ENCODE data around the gene SHD.

The SHD gene

GRCh38 chr19:4327252-4327876, 48.3 kb downstream of the SHD start:
- peak; percentile 78 to 81 for DNase-seq

DNA sequence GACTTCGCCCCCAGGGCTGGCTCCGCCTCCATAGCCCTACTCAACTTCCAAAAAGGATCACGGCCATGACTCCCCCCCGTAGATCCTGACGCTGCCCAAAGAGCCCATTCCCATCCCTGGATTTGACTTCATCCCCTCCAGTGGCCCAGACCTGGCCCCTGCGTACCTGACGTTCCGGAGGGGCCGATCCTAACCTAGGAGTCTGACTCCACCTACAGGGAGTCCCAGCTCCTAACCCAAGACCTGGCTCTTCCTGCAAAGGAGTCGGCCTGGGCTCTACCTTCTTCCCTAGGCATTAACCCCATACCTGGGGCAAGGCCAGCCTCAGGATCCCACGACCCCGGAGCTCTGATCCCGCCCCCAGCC, 48.8 kb downstream of the SHD start:
- no peak for DNase-seq

DNA sequence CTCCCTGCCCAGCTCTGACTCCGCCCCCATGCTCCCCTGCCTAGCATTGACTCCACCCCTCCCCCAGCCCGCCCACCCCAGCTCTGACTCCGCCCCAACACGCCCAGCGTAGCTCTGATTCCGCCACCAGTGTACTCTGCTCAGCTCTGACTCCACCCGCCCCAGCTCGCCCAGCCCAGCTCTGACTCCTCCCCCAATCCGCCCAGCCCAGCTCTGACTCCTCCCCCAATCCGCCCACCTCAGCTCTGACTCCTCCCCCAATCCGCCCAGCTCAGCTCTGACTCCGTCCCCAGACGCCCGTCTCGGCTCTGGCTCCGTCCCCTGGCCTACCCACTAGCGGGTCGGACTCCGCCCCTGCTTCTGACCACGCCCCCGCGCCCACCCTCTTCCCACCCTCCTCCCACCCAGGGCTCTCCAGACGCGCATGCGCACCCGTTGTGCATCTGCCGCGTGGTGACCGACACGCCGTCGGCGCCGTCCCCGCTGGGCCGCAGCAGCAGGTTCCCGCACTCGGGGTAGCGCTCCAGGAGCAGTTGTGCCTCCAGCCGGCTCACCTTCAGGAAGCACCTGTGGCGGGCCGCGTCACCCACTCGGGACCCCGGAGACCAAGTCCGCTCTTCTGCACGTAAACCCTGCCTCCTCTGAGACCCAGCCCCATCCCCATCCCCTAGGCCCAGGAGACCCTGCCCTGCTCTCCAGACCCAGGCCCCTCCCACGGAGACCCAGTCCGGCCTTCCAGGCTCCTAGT, 49.4 kb downstream of the SHD start:
- DNase-seq = peak; percentile 96 to 97

DNA sequence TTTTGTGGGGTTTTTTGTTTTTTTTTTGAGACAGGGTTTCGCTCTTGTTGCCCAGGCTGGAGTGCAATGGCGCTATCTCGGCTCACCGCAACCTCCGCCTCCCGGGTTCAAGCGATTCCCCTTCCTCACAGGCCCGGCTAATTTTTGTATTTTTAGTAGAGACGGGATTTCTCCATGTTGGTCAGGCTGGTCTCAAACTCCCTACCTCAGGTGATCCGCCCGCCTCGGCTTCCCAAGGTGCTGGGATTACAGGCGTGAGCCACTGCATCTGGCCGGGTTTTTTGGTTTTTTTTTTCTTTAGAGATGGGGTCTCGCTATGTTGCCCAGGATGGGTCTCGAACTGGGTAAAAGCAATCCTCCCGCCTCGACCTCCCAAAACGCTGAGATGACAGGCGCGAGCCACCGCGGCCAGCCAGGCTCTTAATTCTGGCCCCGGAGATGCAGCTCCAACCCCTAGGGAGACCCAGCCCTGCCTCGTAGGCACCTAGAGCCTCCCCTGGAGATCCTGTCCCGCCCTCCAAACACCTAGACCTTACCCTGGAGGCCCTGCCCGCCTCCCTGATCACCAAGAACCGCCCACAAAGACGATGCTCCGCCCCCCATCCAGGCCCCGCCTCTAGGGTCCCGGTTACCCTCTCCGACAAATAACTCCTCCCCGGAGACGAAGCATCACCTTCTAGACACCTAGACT, 50.1 kb downstream of the SHD start:
- DNase-seq = peak; percentile 34 to 38

DNA sequence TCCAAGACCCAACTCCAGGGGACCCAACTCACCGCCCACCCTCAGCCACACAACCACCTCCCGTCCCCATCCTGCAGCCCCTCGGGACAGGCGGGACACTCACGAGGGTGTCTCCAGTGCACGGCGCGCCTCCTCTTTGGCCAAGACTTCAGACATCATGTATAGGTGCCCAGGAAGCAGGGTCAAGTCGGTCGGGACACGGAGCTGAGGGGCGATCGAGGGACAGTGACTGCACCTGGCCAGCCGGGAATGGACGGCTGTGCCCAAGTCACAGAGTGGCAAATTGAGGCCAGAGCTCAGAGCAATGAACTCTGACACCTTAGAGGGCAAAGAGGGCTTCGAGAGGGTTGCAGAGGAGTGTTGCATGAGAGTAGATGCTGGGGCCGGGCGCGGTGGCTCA, 50.8 kb downstream of the SHD start:
- DNase-seq = no peak

GRCh38 chr19:4334929-4335570, 56.0 kb downstream of the SHD start:
- DNase-seq = no peak

DNA sequence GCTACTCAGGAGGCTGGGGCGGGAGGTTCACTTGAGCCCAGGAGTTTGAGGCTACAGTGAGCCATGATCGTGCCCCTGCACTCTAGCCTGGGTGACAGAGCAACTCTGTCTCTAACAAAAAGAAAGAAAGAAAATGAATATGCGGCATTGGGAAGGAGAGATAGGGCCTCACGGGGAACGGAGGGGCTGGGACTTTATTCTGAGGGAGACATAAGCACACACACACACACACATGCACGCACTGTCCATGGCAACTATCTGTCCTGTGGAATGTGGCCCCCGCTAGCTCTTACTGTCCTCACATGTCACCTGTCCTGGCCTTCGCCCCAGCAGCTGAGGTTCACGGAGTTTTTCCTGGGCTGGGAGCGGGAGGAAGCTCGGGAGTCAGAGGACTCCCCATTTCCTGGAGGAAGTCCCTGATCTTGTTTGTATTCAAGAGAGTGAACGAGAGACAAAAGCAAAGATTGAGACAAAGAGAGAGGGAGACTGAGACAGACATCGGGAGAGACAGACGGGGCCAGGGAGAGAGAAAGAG, 58.9 kb downstream of the SHD start:
- DNase-seq = no peak

DNA sequence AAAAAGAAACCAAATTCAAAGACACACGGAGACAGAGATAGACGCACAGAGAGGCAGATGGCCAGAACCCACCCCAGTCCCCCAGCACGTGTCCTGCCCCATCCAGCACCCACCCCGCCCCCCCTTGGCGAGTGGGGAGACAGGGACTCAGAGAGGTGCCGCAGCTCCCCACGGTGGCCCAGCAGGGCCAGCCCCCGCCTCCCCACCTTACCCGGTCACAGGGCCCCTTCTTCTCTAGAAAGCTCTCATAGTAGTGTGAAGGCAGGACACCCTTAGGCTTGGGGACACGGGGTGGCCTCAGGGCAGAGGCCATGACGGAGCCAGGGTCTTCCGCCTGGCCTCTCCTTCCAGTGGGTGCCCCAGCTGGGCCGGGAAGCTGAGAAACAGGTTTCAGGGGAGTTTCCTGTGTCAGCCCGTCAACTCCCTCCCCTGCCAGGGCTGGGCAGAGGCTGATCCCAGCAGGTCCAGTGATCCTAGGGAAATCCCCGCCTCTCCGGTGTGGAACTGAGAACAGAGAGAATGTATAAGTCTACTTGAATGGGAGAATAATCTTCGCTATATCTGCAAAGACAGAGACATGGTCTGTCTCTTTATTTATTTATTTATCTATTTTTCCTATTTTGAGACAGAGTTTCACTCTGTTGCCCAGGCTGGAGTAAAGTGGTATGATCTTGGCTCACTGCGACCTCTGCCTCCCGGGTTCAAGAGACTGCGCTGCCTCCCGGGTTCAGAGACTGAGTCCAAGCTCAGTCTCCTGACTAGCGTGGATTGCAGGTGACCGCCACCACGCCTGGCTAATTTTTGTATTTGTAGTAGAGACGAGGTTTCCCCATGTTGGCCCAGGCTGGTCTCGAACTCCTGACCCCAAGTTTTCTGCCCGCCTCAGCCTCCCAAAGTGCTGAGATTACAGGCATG, 59.6 kb downstream of the SHD start, which contains the start of gene STAP2:
TSS of gene STAP2 (minus strand) at position 387 of the 915 bp plus-strand sequence. CDS start at position 313, 74 bp downstream.
- DNase-seq = peak; percentile 29 to 33
